GM12873 (cell line): ENCODE measurements around the gene ART5.

Source experiments
- TF ChIP-seq, protein P1 (sequence below): IDR thresholded peaks from 2 replicates; pipeline ENCODE4 v1.5.1; 2012; ENCODE audit warnings: low read depth, mild to moderate bottlenecking, moderate library complexity, low read length, control low read depth; ENCODE audit not compliant: insufficient read depth; ENCODE audit errors: missing control alignments

The ART5 gene

DNA sequence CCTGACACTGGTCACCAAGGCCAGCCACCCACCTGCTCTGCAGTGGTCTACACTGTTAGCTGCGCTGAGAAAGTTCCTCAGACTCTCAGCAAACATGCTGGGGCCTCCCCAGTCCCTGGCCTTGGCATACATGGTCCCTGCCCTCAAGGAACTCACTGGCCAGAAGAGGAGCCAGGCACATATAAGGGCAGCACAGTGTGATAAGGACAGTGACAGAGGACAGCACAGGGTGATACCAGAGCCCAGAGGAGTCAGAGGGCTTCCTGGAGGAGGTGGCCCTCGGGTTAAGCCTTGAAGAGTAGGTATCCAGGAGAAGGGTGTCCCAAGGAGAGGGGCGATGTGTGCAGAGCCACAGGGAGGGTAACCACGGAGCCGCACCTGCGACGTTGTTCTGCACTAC lies 3.8 kb upstream of the ART5 start:
- TF ChIP-seq, protein P1, sequence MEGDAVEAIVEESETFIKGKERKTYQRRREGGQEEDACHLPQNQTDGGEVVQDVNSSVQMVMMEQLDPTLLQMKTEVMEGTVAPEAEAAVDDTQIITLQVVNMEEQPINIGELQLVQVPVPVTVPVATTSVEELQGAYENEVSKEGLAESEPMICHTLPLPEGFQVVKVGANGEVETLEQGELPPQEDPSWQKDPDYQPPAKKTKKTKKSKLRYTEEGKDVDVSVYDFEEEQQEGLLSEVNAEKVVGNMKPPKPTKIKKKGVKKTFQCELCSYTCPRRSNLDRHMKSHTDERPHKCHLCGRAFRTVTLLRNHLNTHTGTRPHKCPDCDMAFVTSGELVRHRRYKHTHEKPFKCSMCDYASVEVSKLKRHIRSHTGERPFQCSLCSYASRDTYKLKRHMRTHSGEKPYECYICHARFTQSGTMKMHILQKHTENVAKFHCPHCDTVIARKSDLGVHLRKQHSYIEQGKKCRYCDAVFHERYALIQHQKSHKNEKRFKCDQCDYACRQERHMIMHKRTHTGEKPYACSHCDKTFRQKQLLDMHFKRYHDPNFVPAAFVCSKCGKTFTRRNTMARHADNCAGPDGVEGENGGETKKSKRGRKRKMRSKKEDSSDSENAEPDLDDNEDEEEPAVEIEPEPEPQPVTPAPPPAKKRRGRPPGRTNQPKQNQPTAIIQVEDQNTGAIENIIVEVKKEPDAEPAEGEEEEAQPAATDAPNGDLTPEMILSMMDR: no peak

DNA sequence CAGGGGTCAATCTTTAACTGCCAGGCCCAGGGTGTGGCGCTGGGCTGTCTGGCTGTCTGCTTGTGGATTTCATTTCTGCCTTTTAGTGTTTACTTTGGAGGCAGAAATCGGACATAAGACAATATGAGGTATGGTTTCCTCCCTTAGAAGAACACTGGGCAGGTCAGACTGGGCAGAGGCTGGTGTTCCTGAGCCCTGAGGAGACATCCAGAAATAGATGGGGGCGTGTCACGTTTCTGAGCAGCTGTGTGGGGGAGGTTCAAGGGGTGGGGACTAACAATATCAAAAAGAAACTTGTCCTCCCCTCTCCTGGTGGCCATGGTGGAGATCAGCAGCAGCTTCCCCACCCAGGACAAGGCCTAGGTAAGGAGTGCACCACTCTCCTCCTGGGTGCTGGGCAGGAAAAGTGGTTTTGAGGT lies 3.0 kb upstream of the ART5 start, which contains the start of gene ART1:
TSS of gene ART1 (plus strand) at position 312 of the 419 bp plus-strand sequence. CDS start 14,086 bp downstream, outside the sequence.
- TF ChIP-seq, protein P1: no peak

- TF ChIP-seq, protein P1: no peak
These were observed 519 bp upstream of the ART5 start for GRCh38 chr11:3642071-3642951.

DNA sequence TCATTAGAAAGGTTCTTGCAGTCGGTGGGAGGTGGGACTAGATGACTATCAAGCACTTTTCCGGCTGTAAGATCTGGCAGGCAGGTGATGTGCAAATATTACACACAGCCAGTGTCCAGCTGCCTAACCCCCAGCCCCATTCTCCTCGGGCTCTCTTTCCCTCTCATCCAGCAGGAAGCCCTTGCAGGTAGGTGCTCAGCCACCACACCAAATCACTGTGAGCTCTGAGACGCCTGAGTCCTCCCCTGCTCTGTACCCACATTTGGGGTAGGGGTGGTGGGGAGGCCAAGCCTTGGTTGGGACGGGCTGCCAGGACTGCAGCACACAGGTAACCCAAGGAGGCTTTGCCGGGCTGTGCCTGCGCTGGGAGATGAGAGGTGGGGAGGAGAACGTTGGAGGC lies 601 bp downstream of the ART5 start:
- TF ChIP-seq, protein P1: no peak

GRCh38 chr11:3639841-3640240 lies 2.0 kb downstream of the ART5 start:
- TF ChIP-seq, protein P1: no peak

DNA sequence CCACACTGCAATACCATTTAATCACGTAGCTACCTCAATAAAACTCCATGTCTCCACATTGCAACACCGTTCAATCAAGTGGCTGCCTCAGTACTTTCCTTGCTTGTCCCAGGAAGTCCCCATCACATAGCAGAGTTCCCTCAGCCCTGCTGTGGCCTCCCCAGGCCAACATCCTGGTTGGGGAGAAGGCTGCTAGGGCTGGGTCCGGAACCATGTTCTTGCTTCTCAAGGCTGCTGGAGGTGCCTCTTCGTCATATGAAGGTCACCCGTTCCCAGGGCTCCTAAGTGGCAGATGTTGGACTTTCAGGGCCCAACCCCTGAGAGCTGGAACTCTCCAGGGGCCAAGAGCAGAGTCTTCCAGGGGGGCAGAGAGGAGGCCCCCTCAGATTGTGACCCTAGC lies 3.3 kb downstream of the ART5 start:
- TF ChIP-seq, protein P1: no peak

GRCh38 chr11:3637201-3637600 lies 4.6 kb downstream of the ART5 start:
- TF ChIP-seq, protein P1: no peak
